Tibial nerve (tissue), 4 donors: ENCODE data around the gene ACKR4. TPM values are rescaled to one million over a fixed set of nuclear protein-coding genes. Genes with fewer than 3 reads are reported as not detected.
A peak's percentile ranks its signal among the peaks of the same experiment; 100 is the strongest.

ENCODE experiments used
- DNase-seq, 2 donors: peaks; one replicate each; pipeline ENCODE4 v3.0.0-alpha.2; 2019; ENCODE audit warnings: low spot score in 2 of 2
- H3K27ac ChIP-seq, 4 donors: fragments of 200-600 bp; sonication (generic) in 3 of 4; one replicate each; pipeline ENCODE4 v1.5.1; 2017 to 2019; ENCODE audit warnings: mild to moderate bottlenecking in 1 of 4
- H3K27me3 ChIP-seq, 2 donors: fragments of 200-600 bp; sonication (generic) in 1 of 2; one replicate each; pipeline versions ENCODE4 v1.5.1 to v1.6.0; 2017 to 2019
- H3K36me3 ChIP-seq, 3 donors: fragments of 200-600 bp; sonication (generic); one replicate each; pipeline ENCODE4 v1.5.1; 2018 to 2019
- H3K4me1 ChIP-seq, 4 donors: fragments of 200-600 bp; sonication (generic) in 3 of 4; one replicate each; pipeline ENCODE4 v1.5.1; 2017 to 2019
- H3K4me3 ChIP-seq, 4 donors: fragments of 200-600 bp; sonication (generic) in 3 of 4; one replicate each; pipeline ENCODE4 v1.5.1; 2017 to 2019; ENCODE audit warnings: mild to moderate bottlenecking in 1 of 4, moderate library complexity in 1 of 4
- H3K9me3 ChIP-seq, 4 donors: fragments of 200-600 bp; sonication (generic) in 3 of 4; one replicate each; pipeline ENCODE4 v1.5.1; 2017 to 2019
- EP300 ChIP-seq, 2 donors: sonication (generic); formaldehyde crosslinking; IDR thresholded peaks; one replicate each; pipeline ENCODE4 v1.6.1; 2017; ENCODE audit warnings: antibody characterized with exemption in 2 of 2, mild to moderate bottlenecking in 1 of 2
- POLR2A ChIP-seq, 2 donors: fragments of 450-650 bp; IDR thresholded peaks; one replicate each; pipeline ENCODE4 v1.6.1; 2017; ENCODE audit warnings: antibody characterized with exemption in 2 of 2, mild to moderate bottlenecking in 2 of 2, moderate library complexity in 2 of 2
- WGBS, 2 donors: methylation state at CpG; one replicate each; pipeline ENCODE4 v1.1.5; 2018; 5-methylcytosine and 5-hydroxymethylcytosine counted together
- total RNA-seq, 4 donors: library from RNA; depleted of rRNA; stranded (reverse); fragments of >200 nt; gene quantifications; one replicate each; pipeline ENCODE4 v1.1.0, GENCODE V29; 2016
- TF ChIP-seq, protein P1 (sequence below), 5 experiments: fragments of 200-600 bp in 3 of 5; fragments of 450-650 bp in 2 of 5; sonication (generic) in 3 of 5; IDR thresholded peaks; one replicate each; pipeline ENCODE4 v1.5.1; 2016 to 2019; ENCODE audit warnings: antibody characterized with exemption in 5 of 5, mild to moderate bottlenecking in 3 of 5, moderate library complexity in 2 of 5

The ACKR4 gene
- 1 to 10 TPM in 1 of 4 donors, under 1 TPM in 2, not detected in 1; 0.22 to 1.0 (median 0.59) TPM for total RNA-seq

DNA sequence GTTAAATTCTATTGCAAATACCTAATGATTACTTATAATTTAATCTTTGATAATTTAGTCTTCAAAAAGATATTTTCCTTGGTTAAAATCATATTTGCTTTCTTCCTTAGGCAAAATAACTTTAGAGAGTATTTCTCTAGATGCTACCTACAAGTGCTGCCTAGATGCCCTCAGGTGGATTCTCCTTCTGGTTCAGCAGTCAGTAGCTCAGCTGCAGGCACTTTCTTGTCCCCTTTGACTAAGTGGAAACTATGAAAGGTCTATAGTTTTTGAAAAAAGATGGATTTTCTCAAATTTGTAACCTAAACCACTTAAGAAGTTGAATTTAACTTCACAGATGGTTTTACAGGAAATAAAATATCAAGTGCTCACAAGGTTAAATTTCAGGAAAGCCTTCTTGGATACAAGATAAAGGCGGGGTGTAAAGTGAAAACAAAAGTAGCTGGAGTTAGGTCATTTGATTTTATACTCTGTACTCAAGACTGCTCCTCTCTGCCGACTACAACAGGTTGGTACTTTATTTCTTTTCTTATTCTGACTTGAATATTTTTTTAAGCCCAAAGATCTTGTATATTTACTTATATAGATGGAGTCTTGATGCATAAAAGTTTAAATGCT, at the start of gene ACKR4:
Gene ACKR4, plus strand, starts transcription at position 455 of the 618 bp plus-strand sequence. CDS start 3,128 bp downstream, outside the sequence.
- peaks cover 0 to 31% (median 0%) of the 10 kb centered on the region in 3 donors for H3K36me3 ChIP-seq
- no peak within 1 kb of the TSS for H3K27ac ChIP-seq
- no peak for DNase-seq
- H3K9me3 ChIP-seq, result no peaks in the 10 kb centered on the region
- peak within 1 kb of the TSS in 1 of 4 donors; percentile 17 for H3K4me3 ChIP-seq
- no peak for TF ChIP-seq EP300 (IDR thresholded peaks at IDR 0.05)
- no peak for TF ChIP-seq POLR2A (IDR thresholded peaks at IDR 0.05)
- TF ChIP-seq, protein P1, sequence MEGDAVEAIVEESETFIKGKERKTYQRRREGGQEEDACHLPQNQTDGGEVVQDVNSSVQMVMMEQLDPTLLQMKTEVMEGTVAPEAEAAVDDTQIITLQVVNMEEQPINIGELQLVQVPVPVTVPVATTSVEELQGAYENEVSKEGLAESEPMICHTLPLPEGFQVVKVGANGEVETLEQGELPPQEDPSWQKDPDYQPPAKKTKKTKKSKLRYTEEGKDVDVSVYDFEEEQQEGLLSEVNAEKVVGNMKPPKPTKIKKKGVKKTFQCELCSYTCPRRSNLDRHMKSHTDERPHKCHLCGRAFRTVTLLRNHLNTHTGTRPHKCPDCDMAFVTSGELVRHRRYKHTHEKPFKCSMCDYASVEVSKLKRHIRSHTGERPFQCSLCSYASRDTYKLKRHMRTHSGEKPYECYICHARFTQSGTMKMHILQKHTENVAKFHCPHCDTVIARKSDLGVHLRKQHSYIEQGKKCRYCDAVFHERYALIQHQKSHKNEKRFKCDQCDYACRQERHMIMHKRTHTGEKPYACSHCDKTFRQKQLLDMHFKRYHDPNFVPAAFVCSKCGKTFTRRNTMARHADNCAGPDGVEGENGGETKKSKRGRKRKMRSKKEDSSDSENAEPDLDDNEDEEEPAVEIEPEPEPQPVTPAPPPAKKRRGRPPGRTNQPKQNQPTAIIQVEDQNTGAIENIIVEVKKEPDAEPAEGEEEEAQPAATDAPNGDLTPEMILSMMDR (IDR thresholded peaks at IDR 0.05), result no peak
- 51 to 64% methylated on average over 2 of the region's 2 CpGs for WGBS, 2 donors
- peaks cover 0 to 12% (median 0%) of the 10 kb centered on the region in 4 donors for H3K4me1 ChIP-seq
- H3K27me3 ChIP-seq, result no peaks in the 10 kb centered on the region

DNA sequence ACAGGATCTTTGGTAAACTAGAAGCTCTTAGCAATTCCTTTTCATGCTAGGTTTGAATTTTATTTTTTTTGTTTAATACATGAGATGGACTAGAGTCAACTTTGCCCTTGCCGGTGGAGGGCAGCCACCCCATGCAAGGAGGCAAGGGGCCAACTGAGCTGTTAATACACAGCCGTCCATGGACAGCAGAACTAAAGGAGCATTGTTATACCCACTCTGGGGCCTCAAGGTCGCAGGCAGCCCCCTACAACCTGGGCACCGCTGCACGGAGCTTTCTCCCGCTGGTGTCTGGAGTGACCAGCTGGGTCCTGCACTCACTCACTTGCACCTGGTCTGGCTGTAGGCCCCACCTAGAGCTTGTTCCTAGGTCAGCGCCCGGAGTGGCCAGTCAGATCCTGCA, 47.9 kb upstream of the ACKR4 start:
- 70 to 71% methylated on average over 8 of the region's 8 CpGs for WGBS, 2 donors
- no peaks in the 10 kb centered on the region for H3K9me3 ChIP-seq
- H3K4me1 ChIP-seq, result peaks cover 0 to 36% (median 0%) of the 10 kb centered on the region in 4 donors
- H3K27me3 ChIP-seq, result no peaks in the 10 kb centered on the region
- no peak overlapping the region for H3K4me3 ChIP-seq
- H3K27ac ChIP-seq, result no peak overlapping the region
- no peak for DNase-seq
- H3K36me3 ChIP-seq, result no peaks in the 10 kb centered on the region
- TF ChIP-seq EP300 (IDR thresholded peaks at IDR 0.05) (no peak), POLR2A (IDR thresholded peaks at IDR 0.05) (no peak)
- TF ChIP-seq, protein P1 (IDR thresholded peaks at IDR 0.05), result no peak

DNA sequence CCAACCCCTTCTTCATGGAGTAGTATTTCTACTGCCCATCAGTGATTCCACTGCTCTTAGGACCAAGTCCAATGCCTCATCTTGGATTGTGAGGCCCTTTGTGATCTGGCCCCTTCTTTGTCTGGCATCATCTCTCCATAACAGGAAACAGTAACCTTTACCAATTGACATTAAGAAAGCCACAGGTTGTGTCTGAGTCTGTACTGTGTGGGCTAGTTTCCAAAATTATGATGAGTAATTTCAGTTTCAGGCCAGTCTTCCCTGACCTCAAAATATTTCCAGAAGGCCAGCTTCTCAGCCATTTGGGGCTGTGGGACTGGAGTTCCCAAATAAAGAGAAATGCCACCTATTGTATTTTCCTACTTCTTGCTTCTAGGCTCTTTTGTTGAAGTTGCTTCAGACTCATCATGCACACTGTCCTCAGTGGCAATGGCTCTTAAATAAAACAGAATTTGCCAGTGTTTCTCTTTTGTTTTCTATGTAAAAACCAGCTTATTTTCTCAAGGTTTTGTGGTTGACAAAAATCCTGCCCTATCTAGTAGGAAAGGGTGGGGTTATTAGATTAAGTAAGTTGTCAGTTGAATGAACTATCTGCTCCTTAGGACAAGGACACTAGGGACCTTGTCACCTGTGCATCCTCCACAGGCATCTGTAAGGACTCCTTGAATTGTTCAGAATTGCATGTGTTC, 47.0 kb upstream of the ACKR4 start:
- Histone ChIP-seq H3K27me3 (no peaks in the 10 kb centered on the region), H3K36me3 (no peaks in the 10 kb centered on the region), H3K9me3 (no peaks in the 10 kb centered on the region), H3K4me1 (peaks cover 0 to 33% (median 0%) of the 10 kb centered on the region in 4 donors), H3K27ac (peak overlapping the region in 1 of 4 donors; percentile 54), H3K4me3 (no peak overlapping the region)
- DNase-seq, result no peak
- TF ChIP-seq, protein P1 (IDR thresholded peaks at IDR 0.05), result no peak
- no peak for TF ChIP-seq EP300 (IDR thresholded peaks at IDR 0.05)
- no peak for TF ChIP-seq POLR2A (IDR thresholded peaks at IDR 0.05)

DNA sequence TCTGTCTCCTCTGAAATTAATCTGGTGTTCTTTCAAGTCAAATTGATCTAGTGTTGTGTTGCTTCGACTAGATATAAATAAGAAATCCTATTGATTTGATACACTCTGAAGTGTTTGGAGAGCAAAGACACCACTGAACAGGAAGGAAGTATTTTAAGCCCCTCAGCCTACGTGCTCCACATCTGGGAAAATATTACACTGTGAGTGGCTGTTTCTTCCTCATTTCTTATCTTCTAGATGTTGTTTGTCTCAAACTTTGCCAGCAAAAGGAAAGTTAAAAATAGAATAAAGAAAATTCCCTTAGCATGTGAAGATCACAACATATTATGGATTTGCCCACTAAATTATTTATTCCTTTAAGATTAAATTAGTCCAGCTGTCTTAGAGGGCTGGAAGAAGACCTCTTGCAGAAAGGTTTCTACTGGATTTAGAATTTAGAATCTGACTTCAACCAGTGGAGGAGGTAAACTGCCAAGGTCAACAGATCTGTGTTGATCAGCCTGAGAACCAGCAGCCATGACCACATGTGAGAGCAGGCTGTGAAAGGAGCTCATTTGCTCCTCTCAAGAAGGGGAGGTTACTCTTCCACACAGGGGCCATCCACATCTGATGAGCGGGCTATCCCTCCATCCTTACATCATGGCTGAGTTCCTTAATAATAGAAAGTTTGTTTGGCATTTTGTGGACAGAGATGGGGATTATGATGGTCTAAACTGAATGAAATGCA, 46.3 kb upstream of the ACKR4 start:
- Histone ChIP-seq H3K27me3 (no peaks in the 10 kb centered on the region), H3K4me3 (no peak overlapping the region), H3K27ac (peak overlapping the region in 1 of 4 donors; percentile 54), H3K9me3 (no peaks in the 10 kb centered on the region), H3K4me1 (peaks cover 0 to 26% (median 0%) of the 10 kb centered on the region in 4 donors), H3K36me3 (no peaks in the 10 kb centered on the region)
- TF ChIP-seq POLR2A (IDR thresholded peaks at IDR 0.05) (no peak), EP300 (IDR thresholded peaks at IDR 0.05) (no peak)
- TF ChIP-seq, protein P1 (IDR thresholded peaks at IDR 0.05), result no peak
- 52 to 63% methylated on average over 3 of the region's 3 CpGs for WGBS, 2 donors
- DNase-seq, result no peak
